Measurements from ENCODE around the gene NXPE4. TPM values are rescaled to one million over a fixed set of nuclear protein-coding genes. Genes with fewer than 3 reads are reported as not detected.

The NXPE4 gene
- total and polyA plus RNA-seq, 2 of the 8 experiments (the other 6 are each of a cell fraction or from before 2014, with no cell fraction given), result not detected

- TF ChIP-seq CHD7 (IDR thresholded peaks at IDR 0.05; ENCODE audit: insufficient replicate concordance, low read length) (no peak), GABPA (IDR thresholded peaks at IDR 0.05; ENCODE audit: borderline replicate concordance, insufficient read depth, low read length) (no peak), POLR2A (IDR thresholded peaks at IDR 0.05; ENCODE audit: control extremely low read depth in 1 of 2, low read depth in 2 of 2, low read length in 2 of 2) (no peak), CTCF (IDR thresholded peaks at IDR 0.05; ENCODE audit: control extremely low read depth in 1 of 3, insufficient read depth in 1 of 3, low read depth in 1 of 3, low read length in 3 of 3) (no peak)
These were observed 33.2 kb downstream of the NXPE4 start (continued) for GRCh38 chr11:114562166-114562916.

All from H1 (cell line).